GM10266 (cell line): Measurements from ENCODE around the gene ARL4D.

Experiments used
- DNase-seq: peaks from one replicate; pipeline ENCODE4 v3.0.0; 2012; ENCODE audit errors: extremely low spot score
- TF ChIP-seq, protein P1 (sequence below): IDR thresholded peaks from 2 replicates; pipeline ENCODE4 v1.5.1; 2012; ENCODE audit warnings: mild to moderate bottlenecking, low read depth; ENCODE audit not compliant: control insufficient read depth, insufficient read depth; ENCODE audit errors: missing control alignments

Gene ARL4D

DNA sequence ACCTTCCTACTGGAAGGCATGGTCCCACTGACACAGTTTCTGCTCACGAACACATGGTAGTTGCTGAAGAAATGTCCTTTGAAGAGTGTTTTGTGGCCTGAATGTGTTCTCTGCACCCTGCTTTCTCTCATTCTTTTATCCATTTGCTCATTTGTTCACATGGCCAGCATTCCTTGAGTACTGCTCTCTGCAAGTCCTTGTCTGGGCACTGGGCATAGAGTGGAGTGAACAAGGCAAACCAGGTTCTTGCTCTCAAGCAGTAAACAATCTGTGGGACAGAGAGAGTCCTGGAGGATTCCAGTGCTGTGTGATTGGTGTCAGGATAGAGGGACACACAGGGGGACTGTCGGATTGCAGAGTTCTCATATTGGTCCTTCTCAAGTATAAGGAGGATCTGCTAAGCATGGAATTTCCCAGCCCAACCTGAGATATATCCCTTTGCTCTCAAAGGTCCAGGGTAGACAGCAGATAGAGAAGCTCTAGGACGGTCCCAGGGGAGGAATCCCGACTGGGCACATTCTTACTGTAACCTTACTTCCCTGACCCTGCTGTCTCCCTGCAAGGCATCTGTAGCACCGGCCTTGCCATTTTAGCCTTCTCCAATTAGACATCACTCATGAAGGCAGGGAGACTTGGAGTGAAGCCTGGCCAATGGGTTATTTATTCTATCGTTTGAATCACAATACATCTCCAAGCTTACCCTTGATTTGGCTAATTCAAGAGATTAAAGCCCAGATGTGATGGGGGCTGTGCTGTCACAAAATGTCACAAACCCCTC is 32.3 kb downstream of the ARL4D start:
- TF ChIP-seq, protein P1, sequence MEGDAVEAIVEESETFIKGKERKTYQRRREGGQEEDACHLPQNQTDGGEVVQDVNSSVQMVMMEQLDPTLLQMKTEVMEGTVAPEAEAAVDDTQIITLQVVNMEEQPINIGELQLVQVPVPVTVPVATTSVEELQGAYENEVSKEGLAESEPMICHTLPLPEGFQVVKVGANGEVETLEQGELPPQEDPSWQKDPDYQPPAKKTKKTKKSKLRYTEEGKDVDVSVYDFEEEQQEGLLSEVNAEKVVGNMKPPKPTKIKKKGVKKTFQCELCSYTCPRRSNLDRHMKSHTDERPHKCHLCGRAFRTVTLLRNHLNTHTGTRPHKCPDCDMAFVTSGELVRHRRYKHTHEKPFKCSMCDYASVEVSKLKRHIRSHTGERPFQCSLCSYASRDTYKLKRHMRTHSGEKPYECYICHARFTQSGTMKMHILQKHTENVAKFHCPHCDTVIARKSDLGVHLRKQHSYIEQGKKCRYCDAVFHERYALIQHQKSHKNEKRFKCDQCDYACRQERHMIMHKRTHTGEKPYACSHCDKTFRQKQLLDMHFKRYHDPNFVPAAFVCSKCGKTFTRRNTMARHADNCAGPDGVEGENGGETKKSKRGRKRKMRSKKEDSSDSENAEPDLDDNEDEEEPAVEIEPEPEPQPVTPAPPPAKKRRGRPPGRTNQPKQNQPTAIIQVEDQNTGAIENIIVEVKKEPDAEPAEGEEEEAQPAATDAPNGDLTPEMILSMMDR: no peak
- no peak for DNase-seq

DNA sequence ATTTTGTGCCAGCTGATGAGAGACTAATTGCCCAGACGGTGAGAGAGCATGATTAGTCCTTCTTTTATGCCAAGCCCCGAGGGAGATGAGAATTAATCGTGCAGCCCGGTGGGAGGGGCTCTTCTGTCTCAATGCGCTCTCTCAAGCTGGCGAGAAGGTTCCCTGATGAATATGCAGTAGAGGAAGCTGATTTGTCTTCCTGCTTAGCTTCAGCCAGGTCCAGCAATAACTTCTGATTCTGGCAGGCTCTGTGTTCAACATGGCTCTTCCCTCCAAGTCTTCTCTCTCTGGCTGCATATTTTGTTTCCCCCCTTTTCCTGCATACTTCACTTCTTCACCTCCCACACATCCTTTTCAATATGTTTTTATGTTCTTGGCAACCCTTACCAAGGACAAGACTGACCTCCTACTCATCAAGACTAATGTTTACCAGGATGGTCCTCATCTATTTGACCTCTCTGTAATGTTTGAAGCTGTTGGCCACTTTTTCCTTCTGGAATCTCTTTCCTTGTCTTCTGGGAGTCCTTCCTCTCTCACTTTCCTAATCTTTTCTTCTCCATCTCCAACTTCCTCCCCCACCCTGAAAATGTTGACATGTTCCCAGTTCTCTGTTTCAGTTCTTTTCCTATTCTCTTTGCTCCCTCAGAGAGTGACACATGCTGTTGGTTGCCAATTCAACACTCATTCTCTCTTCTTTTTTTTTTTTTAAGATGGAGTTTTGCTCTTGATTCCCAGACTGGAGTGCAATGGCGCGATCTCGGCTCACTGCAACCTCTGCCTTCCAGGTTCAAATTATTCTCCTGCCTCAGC is 33.1 kb downstream of the ARL4D start:
- no peak for DNase-seq
- TF ChIP-seq, protein P1: no peak

DNA sequence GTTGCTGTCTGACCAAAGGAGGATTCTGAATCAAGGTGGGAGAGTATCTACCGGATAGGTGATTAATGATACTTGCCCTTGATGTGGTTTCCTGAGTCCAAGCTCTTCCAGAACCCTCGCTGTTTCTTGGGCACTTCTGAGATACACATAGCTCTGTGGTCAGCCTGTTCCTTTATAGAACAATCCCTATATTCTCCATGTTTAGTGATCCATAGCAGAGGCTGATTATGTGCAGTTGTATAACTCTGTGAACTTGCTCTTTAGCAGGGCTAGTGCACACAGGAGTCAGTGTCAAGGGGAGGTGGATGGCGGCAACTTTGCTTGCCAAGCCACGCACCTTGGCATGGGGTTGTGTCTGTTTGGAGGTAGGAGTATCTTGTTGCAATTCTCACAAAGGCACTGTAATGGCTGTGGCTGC is 36.1 kb downstream of the ARL4D start:
- TF ChIP-seq, protein P1: no peak
- no peak for DNase-seq

DNA sequence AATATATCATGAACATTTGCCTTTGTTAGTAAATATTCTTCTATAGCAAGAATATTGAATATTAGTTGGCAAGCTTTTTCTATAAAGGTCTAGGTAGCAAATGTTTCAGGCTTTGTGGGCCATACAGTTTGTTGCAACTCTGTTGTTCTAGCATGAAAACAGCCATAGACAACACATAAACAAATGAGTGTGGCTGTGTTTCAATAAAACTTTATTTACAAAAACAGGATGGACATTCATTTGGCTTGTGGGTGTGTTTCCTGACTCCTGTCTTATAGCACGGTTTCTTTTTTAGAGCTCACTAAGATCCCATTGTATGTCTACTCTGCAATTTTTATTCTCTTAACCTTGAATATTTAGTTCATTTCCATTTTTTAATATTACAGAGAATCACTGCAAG is 39.0 kb downstream of the ARL4D start:
- TF ChIP-seq, protein P1: no peak
- DNase-seq: no peak

DNA sequence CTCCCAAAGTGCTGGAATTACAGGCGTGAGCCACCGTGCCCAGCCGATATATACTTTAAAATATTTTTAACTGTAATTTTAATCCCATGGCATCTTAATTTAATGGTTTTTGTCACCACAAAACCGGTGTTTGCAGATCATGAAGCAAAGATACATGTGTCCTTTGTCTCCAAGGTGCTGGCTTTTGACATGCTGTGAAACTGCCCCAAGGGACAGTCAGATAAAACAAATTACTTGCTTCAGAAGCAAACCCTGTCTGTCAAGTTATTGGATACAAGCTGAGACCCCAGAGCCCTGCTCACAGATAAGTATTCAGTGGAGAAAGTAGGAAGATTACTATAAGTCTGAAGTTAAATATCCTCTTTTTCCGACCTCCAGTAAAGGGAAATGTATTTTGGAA is 39.8 kb downstream of the ARL4D start:
- DNase-seq: no peak
- TF ChIP-seq, protein P1: no peak

DNA sequence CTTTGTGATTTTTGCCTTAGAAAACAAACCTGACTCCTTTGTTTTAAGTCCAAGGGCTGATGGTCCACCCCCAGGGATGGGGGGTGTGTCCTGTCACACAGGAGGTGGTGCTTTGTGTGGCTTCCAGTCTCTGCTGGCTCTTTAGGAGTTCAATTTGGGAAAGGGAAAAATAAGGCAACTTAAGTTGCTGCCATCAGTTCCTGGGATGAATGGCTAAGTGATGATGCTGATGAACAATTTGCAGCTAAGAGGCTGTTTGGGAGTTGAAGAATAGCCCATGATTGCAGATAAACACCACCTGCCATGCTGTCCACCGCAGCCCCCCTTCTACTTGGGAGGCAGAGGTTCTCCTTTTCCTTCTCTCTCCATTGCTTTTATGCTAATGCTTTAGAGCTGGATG is 40.2 kb downstream of the ARL4D start:
- DNase-seq: no peak

More for the DNA sequence above, 40.2 kb downstream of the ARL4D start:
- TF ChIP-seq, protein P1: no peak
